ENCODE measurements around the gene OR9A2. TPM values are rescaled to one million over a fixed set of nuclear protein-coding genes. Genes with fewer than 3 reads are reported as not detected.

Gene OR9A2
- total and polyA plus RNA-seq, 12 donors = 0.25 TPM; not detected in 11

DNA sequence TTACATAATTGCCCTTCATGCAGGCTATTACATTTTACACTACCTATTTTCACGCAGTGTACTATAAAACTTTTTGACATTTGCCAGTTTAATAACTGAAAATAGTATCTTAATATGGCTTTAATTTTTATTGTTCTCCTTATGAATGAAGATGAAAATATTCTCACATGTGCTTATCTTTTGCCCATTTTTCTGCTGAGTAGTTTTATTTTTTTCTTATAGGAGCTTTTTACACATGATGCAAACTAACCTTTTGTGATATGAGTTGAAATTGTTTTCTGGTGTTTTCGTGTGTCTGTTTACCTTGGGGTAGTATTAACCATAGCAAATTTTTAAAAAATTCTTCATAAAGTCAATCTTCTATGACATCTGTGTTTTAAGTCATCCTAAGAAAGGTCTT, 26.3 kb downstream of the OR9A2 start:
- 84 to 93% methylated on average over 2 of the region's 2 CpGs for WGBS, 2 donors
- Histone ChIP-seq H3K27ac (no peak overlapping the region), H3K27me3 (peaks cover 0 to 4% (median 0%) of the 10 kb centered on the region in 7 donors), H3K36me3 (no peaks in the 10 kb centered on the region), H3K4me1 (peaks cover 0 to 6% (median 0%) of the 10 kb centered on the region in 9 donors), H3K4me3 (no peak overlapping the region), H3K9me3 (peaks cover 0 to 15% (median 0%) of the 10 kb centered on the region in 11 donors)
- ATAC-seq (no peak), DNase-seq (no peak)
- intact Hi-C loops (cut with DNase I) = loop anchor here in 6 of 10 donors (5.0 to 10.0 kb wide), 5 partner anchors 118 to 376 kb away; partner anchors contain the start of gene EPHB6 (in 3 of the 6)
- TF ChIP-seq, protein P1, sequence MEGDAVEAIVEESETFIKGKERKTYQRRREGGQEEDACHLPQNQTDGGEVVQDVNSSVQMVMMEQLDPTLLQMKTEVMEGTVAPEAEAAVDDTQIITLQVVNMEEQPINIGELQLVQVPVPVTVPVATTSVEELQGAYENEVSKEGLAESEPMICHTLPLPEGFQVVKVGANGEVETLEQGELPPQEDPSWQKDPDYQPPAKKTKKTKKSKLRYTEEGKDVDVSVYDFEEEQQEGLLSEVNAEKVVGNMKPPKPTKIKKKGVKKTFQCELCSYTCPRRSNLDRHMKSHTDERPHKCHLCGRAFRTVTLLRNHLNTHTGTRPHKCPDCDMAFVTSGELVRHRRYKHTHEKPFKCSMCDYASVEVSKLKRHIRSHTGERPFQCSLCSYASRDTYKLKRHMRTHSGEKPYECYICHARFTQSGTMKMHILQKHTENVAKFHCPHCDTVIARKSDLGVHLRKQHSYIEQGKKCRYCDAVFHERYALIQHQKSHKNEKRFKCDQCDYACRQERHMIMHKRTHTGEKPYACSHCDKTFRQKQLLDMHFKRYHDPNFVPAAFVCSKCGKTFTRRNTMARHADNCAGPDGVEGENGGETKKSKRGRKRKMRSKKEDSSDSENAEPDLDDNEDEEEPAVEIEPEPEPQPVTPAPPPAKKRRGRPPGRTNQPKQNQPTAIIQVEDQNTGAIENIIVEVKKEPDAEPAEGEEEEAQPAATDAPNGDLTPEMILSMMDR (IDR thresholded peaks at IDR 0.05) = no peak

DNA sequence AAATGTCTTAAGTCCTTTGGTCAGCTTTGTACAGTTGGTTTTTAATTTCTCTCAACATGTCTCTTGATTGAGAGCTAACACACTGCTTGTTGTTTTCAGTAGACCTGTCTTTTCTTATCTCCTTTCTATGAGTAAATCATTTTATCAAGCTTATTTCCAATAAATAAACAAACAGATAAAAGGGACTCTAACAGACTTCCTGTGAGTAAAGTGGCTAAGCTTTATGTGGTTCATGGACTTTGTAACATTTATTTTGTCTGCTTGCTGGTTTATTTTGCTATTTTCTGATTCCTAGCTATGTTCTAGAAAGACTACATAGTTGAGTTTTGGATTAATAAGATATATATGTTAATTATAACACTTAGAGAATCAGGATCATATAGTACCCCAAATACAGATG, 27.1 kb downstream of the OR9A2 start:
- intact Hi-C loops (cut with DNase I) = loop anchor here in 7 of 10 donors (5.0 to 10.0 kb wide), 6 partner anchors 115 to 375 kb away; partner anchors contain the start of genes EPHB6 (in 3 of the 7) and TRPV6 (in 1 of the 7)
- peaks cover 0 to 4% (median 0%) of the 10 kb centered on the region in 7 donors for H3K27me3 ChIP-seq
- ATAC-seq (no peak), DNase-seq (no peak)
- no peak overlapping the region for H3K4me3 ChIP-seq
- peaks cover 0 to 15% (median 0%) of the 10 kb centered on the region in 11 donors for H3K9me3 ChIP-seq
- H3K4me1 ChIP-seq = peaks cover 0 to 6% (median 0%) of the 10 kb centered on the region in 9 donors
- TF ChIP-seq, protein P1 (IDR thresholded peaks at IDR 0.05) = no peak
- no peak overlapping the region for H3K27ac ChIP-seq
- no peaks in the 10 kb centered on the region for H3K36me3 ChIP-seq

DNA sequence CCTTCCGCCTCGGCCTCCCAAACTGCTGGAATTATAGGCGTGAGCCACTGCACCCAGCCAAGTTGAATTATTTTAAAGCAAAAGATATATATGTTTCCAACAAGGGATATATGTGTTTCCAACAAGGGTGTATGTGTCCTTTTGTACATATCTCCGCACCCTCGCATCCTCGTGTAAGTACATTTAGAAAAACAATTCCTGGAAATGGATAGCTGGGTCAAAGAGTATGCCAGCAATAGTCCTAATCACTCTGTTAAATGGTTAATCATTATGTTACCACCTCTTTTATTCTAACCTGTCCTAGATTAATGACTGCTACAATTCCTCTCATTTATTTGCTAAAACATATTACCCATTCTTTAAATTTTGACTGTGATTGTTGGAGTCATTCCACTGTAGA, 28.0 kb downstream of the OR9A2 start:
- peaks cover 0 to 3% (median 0%) of the 10 kb centered on the region in 7 donors for H3K27me3 ChIP-seq
- 80 to 81% methylated on average over 6 of the region's 6 CpGs for WGBS, 2 donors
- peaks cover 0 to 6% (median 0%) of the 10 kb centered on the region in 9 donors for H3K4me1 ChIP-seq
- DNase-seq (no peak), ATAC-seq (no peak)
- H3K9me3 ChIP-seq = peaks cover 0 to 15% (median 0%) of the 10 kb centered on the region in 11 donors
- H3K36me3 ChIP-seq = no peaks in the 10 kb centered on the region
- TF ChIP-seq, protein P1 (IDR thresholded peaks at IDR 0.05) = no peak
- H3K27ac ChIP-seq = no peak overlapping the region
- H3K4me3 ChIP-seq = no peak overlapping the region
- intact Hi-C loops (cut with DNase I) = loop anchor here in 1 of 10 donors (10.0 kb wide), 1 partner anchor 114 kb away; the partner anchor contains the start of gene TRPV6

DNA sequence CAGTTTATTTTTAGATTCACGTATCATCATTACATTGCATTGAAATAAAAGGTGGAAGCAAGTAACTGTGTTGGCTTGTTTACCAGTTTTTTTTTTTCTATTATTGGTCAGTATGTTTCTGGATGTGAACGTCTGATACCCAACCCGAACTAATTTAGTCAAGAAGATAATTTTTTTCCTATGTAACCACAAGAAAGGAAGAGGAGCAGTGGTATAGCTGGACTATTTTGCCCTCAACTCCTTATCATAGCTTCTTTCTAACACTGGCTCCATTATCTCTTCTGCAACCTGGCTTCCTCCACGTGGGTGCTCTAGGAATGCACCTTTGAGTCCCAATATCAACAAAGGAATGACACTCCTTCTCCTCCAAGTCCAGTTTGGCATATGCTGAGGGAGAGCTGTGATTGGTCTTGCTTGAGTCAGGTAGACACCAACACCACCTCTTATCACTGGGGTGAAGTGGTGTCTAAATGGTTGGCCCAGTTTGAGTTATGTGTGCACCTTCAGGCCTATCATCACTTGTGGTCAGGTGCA, 29.4 kb downstream of the OR9A2 start:
- no peaks in the 10 kb centered on the region for H3K27me3 ChIP-seq
- no peaks in the 10 kb centered on the region for H3K36me3 ChIP-seq
- intact Hi-C loops (cut with DNase I) = loop anchor here in 1 of 10 donors (10.0 kb wide), 1 partner anchor 113 kb away; the partner anchor contains the start of gene TRPV6
- ATAC-seq (no peak), DNase-seq (no peak)
- 52 to 55% methylated on average over 4 of the region's 4 CpGs for WGBS, 2 donors
- H3K4me3 ChIP-seq = no peak overlapping the region
- no peaks in the 10 kb centered on the region for H3K4me1 ChIP-seq
- peaks cover 0 to 21% (median 0%) of the 10 kb centered on the region in 11 donors for H3K9me3 ChIP-seq
- TF ChIP-seq, protein P1 (IDR thresholded peaks at IDR 0.05) = no peak
- no peak overlapping the region for H3K27ac ChIP-seq

Data from heart right ventricle (tissue), 16 donors.